ENCODE data around the gene PPAT. TPM values are rescaled to one million over a fixed set of nuclear protein-coding genes. Genes with fewer than 3 reads are reported as not detected.
"Not testable (repeated sequence)": the region's sequence is repeated elsewhere in the genome, so short reads cannot be mapped to it uniquely, and the experiment has no call there.

Gene PPAT
- total RNA-seq, 2 donors from 2014 or later = 9.5 to 9.6 TPM

DNA sequence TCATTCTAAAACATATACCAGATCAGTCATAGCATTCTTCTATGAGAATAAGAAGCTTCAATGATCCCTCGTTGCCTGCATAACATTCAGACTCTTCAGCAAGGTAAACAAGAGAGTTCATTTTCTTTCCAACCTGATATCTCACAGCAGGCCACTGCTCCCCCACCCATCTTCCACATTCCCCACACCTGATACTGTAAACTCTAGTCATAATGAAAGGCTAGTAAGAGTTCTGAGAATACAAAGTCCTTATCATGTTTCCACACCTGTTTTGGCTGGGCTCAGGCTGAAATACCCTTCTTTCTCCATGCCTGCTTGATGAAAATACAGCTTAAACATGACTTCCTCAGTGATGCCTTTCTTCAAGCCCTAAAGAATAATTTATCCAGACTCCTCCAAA, 45.9 kb downstream of the PPAT start:
- H3K36me3 Mint-ChIP-seq (ENCODE audit: low read depth) = no peaks in the 10 kb centered on the region
- H3K27ac Mint-ChIP-seq = peak overlapping the region; percentile 98
- H3K4me3 Mint-ChIP-seq = no peak overlapping the region
- H3K9me3 ChIP-seq (ENCODE audit: control insufficient read depth, low read length, poor library complexity, severe bottlenecking) = no peaks in the 10 kb centered on the region
- no peak for DNase-seq
- ATAC-seq = no peak
- peaks cover 33% of the 10 kb centered on the region for H3K4me1 Mint-ChIP-seq
- no peaks in the 10 kb centered on the region for H3K27me3 Mint-ChIP-seq

DNA sequence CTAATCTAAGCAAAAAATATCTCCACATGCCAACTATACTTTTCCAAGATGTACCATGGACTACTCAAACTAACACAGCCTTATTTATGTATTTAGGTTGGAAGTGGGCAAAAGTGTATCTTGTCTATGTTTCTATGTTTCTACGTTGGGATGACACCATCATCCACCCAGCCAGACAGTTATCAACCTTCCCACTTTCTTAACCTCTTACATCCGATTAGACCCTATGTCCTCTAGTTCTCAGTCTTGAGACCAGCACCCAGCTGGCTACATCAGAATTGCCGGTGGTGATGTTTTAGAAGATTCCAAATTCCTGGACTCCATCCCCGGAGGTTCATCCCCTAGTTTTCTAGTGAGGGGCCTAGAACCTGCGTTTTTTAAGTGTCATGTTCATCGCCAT, 47.1 kb downstream of the PPAT start:
- DNase-seq = no peak
- H3K4me3 Mint-ChIP-seq = peak overlapping the region; percentile 95
- H3K9me3 ChIP-seq (ENCODE audit: control insufficient read depth, low read length, poor library complexity, severe bottlenecking) = no peaks in the 10 kb centered on the region
- peaks cover 35% of the 10 kb centered on the region for H3K4me1 Mint-ChIP-seq
- no peak for ATAC-seq
- peak overlapping the region; percentile 98 for H3K27ac Mint-ChIP-seq
- no peaks in the 10 kb centered on the region for H3K36me3 Mint-ChIP-seq (ENCODE audit: low read depth)
- H3K27me3 Mint-ChIP-seq = no peaks in the 10 kb centered on the region

DNA sequence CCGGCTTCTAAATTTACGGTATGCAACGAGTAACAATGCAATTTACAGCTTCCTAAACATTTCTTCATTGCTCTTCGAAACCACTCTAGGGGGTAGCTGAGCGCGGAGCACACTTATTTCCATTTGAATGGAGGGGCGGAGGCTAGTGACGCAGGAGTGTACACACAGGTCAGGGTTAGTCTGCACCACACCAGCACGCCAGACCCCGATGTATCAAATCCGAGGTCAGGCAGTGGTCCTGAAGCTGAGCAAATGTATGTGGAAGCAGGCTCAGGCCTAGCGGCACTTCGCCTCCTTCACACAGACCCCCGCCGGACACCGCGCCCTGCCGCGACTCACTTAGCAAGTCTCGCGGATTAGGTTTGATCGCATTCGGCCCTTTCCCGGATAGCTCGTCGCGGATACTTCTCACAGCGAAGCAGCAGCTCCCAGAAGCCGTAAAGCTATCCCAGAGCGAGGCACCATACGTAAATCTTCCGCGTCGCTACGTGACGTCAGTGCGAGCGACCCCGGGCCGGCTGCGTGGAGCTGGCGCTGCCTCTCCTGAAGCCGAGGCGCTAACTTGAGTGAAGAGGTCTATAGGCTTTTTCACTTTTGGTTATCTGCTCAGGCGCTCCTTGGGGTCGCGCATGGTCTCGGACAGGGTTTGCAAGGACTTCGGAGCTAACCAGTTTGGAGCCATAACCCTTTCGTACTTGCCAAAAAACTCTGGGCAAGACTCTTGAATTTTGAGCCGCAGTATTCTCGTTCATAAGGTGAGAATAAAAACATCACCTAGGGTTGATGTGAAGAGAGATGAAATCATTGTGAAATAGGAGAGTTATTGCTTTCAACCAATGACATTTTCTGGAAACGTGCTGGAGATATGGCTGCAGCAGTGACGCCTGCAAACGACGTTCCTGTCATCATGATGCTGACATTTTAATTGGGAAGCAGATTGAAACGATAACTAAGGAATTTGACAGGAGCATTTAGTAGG, 48.1 kb downstream of the PPAT start, which contains the start of gene AASDH:
TSS of gene AASDH (minus strand) at position 469 of the 979 bp plus-strand sequence. CDS start 3,192 bp downstream, outside the sequence.
- peak; percentile 79 to 97 (median 86) for DNase-seq
- H3K9me3 ChIP-seq (ENCODE audit: control insufficient read depth, low read length, poor library complexity, severe bottlenecking) = no peaks in the 10 kb centered on the region
- peak; percentile 89 for ATAC-seq
- H3K27ac Mint-ChIP-seq = peak within 1 kb of the TSS; percentile 98
- peak within 1 kb of the TSS; percentile 95 for H3K4me3 Mint-ChIP-seq
- H3K36me3 Mint-ChIP-seq (ENCODE audit: low read depth) = no peaks in the 10 kb centered on the region
- peaks cover 32% of the 10 kb centered on the region for H3K4me1 Mint-ChIP-seq
- no peaks in the 10 kb centered on the region for H3K27me3 Mint-ChIP-seq

DNA sequence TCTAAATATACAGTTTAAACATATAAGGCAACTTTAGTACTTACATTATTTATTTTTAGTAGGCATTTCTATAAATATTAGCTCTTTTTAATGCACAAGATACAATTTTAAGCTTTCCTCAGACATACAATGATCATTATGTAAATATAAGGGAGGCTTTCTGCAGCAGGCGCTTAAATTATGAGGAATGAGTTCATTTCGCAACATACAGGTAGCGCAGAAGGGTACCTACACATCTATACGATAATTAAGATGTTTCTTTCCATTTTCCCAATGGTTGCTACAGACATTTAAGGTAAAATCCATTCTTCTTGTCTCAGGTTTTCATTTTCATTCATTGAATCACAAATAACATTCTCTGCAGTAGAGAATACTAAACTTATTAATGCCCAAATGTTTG, 49.3 kb downstream of the PPAT start:
- Mint-ChIP-seq H3K4me3 (peak overlapping the region; percentile 95), H3K36me3 (ENCODE audit: low read depth) (no peaks in the 10 kb centered on the region), H3K27me3 (no peaks in the 10 kb centered on the region), H3K4me1 (peaks cover 32% of the 10 kb centered on the region), H3K27ac (peak overlapping the region; percentile 98)
- no peaks in the 10 kb centered on the region for H3K9me3 ChIP-seq (ENCODE audit: control insufficient read depth, low read length, poor library complexity, severe bottlenecking)
- ATAC-seq = no peak
- no peak for DNase-seq

DNA sequence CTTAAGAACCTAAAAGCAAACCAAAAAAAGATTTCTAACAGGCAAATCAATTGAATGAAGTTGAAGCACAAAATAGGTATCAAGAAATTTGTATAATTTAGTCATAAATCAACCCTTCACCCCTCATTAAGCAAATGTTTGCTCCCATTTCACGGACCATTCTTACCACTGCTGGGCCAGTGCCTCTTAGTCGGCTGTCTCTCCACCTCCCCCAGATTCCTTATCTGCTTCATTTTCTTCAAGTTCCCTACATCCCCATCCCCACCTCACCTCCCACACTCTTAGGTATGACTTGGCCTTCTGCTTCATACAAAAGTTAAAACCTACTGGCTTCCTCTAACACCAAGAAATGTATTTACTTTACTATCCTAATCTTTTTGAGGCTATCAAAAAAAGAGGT, 60.0 kb downstream of the PPAT start:
- Mint-ChIP-seq H3K27ac (no peak overlapping the region), H3K36me3 (ENCODE audit: low read depth) (peaks cover 6% of the 10 kb centered on the region), H3K4me3 (no peak overlapping the region), H3K4me1 (peaks cover 17% of the 10 kb centered on the region), H3K27me3 (no peaks in the 10 kb centered on the region)
- H3K9me3 ChIP-seq (ENCODE audit: control insufficient read depth, low read length, poor library complexity, severe bottlenecking) = no peaks in the 10 kb centered on the region
- ATAC-seq (no peak), DNase-seq (no peak)

DNA sequence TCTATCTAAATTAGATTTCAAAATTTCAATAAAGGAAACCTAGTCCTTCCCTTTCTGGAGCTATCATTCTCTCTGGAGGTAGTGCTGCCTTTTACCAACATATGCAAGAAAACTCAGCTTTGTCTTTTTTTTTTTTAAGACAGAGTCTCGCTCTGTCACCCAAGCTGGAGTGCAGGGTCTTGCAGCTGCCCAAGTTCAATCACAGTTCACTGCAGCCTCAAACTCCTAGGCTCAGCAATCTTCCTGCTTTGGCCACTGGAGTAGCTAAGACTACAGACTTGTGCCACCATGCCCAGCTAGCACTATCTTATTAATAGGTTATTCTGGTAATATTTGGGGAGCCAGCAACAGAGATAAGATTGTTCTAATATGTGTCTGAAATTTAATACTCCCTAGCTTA, 60.5 kb downstream of the PPAT start:
- no peak for ATAC-seq
- DNase-seq = no peak
- Mint-ChIP-seq H3K27ac (no peak overlapping the region), H3K36me3 (ENCODE audit: low read depth) (peaks cover 5% of the 10 kb centered on the region), H3K4me3 (no peak overlapping the region), H3K4me1 (peaks cover 16% of the 10 kb centered on the region), H3K27me3 (no peaks in the 10 kb centered on the region)
- H3K9me3 ChIP-seq (ENCODE audit: control insufficient read depth, low read length, poor library complexity, severe bottlenecking) = no peaks in the 10 kb centered on the region

DNA sequence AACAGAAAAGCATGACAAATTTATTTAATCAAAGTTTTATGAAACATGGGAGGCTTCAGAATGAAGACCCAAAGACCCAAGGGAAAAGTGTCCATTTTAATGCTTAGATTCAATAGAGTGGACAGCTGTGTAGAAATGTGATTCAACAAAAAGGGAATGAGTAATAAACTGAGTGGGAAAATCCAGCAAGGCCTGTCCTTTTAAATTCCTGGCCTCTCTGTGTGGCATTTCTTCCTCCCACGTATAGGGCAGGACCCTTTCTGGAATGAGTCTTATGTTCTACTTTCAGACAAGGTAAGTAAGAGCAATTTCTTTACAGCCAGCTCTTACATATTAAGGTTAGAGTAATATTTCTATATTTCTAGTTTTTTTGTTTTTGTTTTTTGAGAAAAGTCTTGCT, 62.6 kb downstream of the PPAT start:
- peaks cover 7% of the 10 kb centered on the region for H3K36me3 Mint-ChIP-seq (ENCODE audit: low read depth)
- H3K4me1 Mint-ChIP-seq = peaks cover 15% of the 10 kb centered on the region
- H3K4me3 Mint-ChIP-seq = no peak overlapping the region
- no peak overlapping the region for H3K27ac Mint-ChIP-seq
- ATAC-seq (no peak), DNase-seq (no peak)
- no peaks in the 10 kb centered on the region for H3K9me3 ChIP-seq (ENCODE audit: control insufficient read depth, low read length, poor library complexity, severe bottlenecking)
- no peaks in the 10 kb centered on the region for H3K27me3 Mint-ChIP-seq

DNA sequence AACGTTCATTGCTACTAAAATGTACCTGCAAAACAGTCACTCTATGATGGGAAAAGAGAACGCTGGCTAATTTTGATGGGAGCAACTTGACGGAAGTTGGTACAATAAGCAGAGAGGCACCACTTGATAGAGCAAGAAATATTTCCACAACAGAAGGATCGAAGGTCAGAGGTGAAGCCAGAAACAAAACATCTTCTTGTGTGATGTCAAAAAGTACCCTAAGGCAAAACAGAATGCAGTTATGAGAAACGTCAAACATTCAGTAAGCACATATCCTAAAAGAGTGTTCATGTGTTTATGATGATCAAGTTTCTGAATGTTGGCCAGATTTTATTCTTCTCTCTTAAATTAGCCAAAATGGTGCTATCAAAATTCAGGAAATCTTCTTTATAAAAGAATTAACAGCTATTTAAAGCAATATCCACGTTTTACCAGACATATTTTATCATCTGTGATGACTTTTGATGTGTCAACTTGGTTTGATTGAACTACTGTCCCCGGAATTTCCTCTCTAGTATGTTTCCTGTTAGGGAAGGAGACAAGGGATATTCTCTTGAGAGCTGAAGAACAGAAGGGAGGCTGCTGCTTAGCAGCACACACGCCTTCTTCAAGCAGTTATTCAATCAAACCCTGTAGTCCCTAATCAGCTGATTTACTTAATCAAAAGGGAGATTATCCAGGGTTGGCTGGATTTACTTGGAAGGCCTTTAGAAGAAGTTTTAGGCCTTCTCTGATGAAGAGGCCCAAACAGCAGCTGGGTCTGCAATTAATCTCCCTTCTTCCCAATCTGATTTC, 63.8 kb downstream of the PPAT start:
- no peak for ATAC-seq
- peaks cover 14% of the 10 kb centered on the region for H3K4me1 Mint-ChIP-seq
- peaks cover 4% of the 10 kb centered on the region for H3K36me3 Mint-ChIP-seq (ENCODE audit: low read depth)
- H3K4me3 Mint-ChIP-seq = no peak overlapping the region
- H3K27ac Mint-ChIP-seq = peak overlapping the region; percentile 39
- H3K9me3 ChIP-seq (ENCODE audit: control insufficient read depth, low read length, poor library complexity, severe bottlenecking) = no peaks in the 10 kb centered on the region
- H3K27me3 Mint-ChIP-seq = no peaks in the 10 kb centered on the region
- DNase-seq = no peak

DNA sequence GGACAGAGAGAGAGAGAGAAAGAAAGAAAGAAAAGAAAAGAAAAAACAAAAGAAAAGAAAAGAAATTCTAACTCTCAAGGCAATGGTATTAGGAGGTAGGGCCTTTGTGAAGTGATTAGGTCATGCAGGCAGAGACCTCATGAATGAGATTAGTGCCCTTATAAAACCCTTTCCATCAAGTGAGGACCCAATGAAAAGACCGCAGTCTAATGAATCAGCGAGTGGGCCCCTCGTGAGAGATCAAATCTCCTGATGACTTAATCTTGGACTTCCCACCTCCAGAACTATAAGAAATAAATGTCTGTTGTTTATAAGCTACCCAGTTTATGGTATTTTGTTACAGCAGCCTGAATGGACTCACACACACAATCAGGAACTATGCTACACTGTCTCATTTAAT, 65.0 kb downstream of the PPAT start:
- no peak for ATAC-seq
- DNase-seq = no peak
- H3K27me3 Mint-ChIP-seq = no peaks in the 10 kb centered on the region
- no peak overlapping the region for H3K4me3 Mint-ChIP-seq
- H3K9me3 ChIP-seq (ENCODE audit: control insufficient read depth, low read length, poor library complexity, severe bottlenecking) = no peaks in the 10 kb centered on the region
- no peak overlapping the region for H3K27ac Mint-ChIP-seq
- peaks cover 7% of the 10 kb centered on the region for H3K4me1 Mint-ChIP-seq
- peaks cover 2% of the 10 kb centered on the region for H3K36me3 Mint-ChIP-seq (ENCODE audit: low read depth)

DNA sequence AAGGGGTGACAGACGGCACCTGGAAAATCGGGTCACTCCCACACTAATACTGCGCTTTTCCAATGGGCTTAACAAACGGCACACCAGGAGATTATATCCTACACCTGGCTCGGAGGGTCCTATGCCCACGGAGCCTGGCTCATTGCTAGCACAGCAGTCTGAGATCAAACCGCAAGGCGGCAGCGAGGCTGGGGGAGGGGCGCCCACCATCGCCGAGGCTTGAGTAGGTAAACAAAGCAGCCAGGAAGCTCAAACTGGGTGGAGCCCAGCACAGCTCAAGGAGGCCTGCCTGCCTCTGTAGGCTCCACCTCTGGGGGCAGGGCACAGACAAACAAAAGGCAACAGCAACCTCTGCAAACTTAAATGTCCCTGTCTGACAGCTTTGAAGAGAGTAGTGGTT, 72.4 kb downstream of the PPAT start:
- H3K9me3 ChIP-seq (ENCODE audit: control insufficient read depth, low read length, poor library complexity, severe bottlenecking); H3K4me1 Mint-ChIP-seq; H3K27ac Mint-ChIP-seq; H3K27me3 Mint-ChIP-seq; DNase-seq; H3K36me3 Mint-ChIP-seq (ENCODE audit: low read depth); ATAC-seq; H3K4me3 Mint-ChIP-seq: not testable (repeated sequence)

DNA sequence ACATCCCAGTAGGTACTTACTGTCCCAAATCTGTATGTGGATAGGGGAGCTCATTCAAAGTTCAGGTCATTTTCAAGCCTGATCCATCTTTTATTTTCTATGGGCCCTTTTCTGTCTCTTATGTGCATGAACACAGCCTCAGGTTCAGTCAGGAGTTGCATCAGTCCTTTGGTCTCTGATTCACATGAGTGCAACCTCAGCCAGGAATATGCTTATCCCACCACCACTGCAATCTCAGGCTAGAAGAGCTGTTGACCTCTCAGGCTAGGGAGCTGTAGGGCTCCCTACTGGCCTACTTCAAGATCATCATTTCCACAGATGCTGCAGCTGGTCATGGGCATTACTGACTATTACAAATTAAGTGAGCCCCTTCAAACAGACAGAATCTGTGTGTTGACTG, 75.3 kb downstream of the PPAT start:
- H3K4me3 Mint-ChIP-seq = no peak overlapping the region
- DNase-seq (no peak), ATAC-seq (no peak)
- peaks cover 2% of the 10 kb centered on the region for H3K36me3 Mint-ChIP-seq (ENCODE audit: low read depth)
- H3K27me3 Mint-ChIP-seq = no peaks in the 10 kb centered on the region
- H3K4me1 Mint-ChIP-seq = no peaks in the 10 kb centered on the region
- H3K9me3 ChIP-seq (ENCODE audit: control insufficient read depth, low read length, poor library complexity, severe bottlenecking) = no peaks in the 10 kb centered on the region
- no peak overlapping the region for H3K27ac Mint-ChIP-seq

DNA sequence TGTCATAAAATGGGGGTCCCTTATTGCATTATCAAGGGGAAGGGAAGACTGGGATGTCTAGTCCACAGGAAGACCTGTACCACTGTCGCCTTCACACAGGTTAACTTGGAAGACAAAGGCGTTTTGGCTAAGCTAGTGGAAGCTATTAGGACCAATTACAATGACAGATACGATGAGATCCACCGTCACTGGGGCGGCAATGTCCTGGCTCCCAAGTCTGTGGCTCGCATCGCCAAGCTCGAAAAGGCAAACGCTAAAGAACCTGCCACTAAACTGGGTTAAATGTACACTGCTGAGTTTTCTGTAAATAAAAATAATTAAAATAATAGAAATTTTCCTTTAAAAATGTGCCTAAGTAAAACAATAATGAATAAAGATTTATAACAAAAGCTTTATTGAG, 78.8 kb downstream of the PPAT start:
- DNase-seq = no peak
- H3K9me3 ChIP-seq (ENCODE audit: control insufficient read depth, low read length, poor library complexity, severe bottlenecking) = no peaks in the 10 kb centered on the region
- no peak for ATAC-seq
- no peaks in the 10 kb centered on the region for H3K4me1 Mint-ChIP-seq
- H3K4me3 Mint-ChIP-seq = no peak overlapping the region
- H3K36me3 Mint-ChIP-seq (ENCODE audit: low read depth) = peaks cover 2% of the 10 kb centered on the region
- H3K27ac Mint-ChIP-seq = no peak overlapping the region
- no peaks in the 10 kb centered on the region for H3K27me3 Mint-ChIP-seq

DNA sequence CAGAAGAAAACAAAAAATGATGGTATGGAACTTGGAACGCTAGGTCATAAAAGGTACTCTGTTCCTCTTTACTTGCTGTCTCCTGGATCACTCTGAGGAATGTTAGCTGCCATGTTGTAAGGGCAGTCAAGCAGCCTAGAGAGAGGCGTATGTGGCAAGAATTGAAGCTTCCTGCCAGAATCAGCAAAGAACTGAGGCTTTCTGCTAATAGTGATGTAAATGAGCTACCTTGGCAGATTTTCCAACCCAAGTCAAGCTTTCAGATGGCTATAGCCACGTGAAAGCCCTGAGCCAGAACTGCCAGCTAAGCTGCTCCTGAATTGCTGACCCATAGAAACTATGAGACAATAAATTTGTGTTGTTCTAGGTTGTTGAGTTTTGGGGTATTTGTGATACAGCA, 86.8 kb downstream of the PPAT start:
- no peak overlapping the region for H3K4me3 Mint-ChIP-seq
- H3K4me1 Mint-ChIP-seq = no peaks in the 10 kb centered on the region
- H3K36me3 Mint-ChIP-seq (ENCODE audit: low read depth) = no peaks in the 10 kb centered on the region
- H3K9me3 ChIP-seq (ENCODE audit: control insufficient read depth, low read length, poor library complexity, severe bottlenecking) = no peaks in the 10 kb centered on the region
- H3K27me3 Mint-ChIP-seq = no peaks in the 10 kb centered on the region
- DNase-seq (no peak), ATAC-seq (no peak)
- H3K27ac Mint-ChIP-seq = no peak overlapping the region
